A549 (cell line): ENCODE measurements around the gene NRXN3. TPM values are rescaled to one million over a fixed set of nuclear protein-coding genes. Genes with fewer than 3 reads are reported as not detected.

Experiments used
- ATAC-seq, 2 experiments: fragments of 200-7000 bp in 1 of 2; fragments of >200 bp in 1 of 2; cut with Nextera tagmentation in 1 of 2; cut with Tn5 transposase in 1 of 2; 3 replicates each; pipeline versions ENCODE4 v1.8.0 to v1.9.1; 2018 to 2020; ENCODE audit warnings: mild to moderate bottlenecking in 1 of 2, moderate library complexity in 1 of 2
- CTCF ChIA-PET: fragments of 300-600 bp; sonication (Branson Sonifier 250); formaldehyde crosslinking; extraction: SDS; loops from one replicate; lab custom pipeline; 2021; ENCODE audit warnings: antibody characterized with exemption, inconsistent platforms; lab: Yijun Ruan, JAX
- POLR2A ChIA-PET: fragments of 350-600 bp; formaldehyde crosslinking; extraction: SDS; loops from one replicate; lab custom pipeline; 2021; ENCODE audit warnings: antibody characterized with exemption, inconsistent platforms; lab: Yijun Ruan, JAX
- DNase-seq, 2 experiments: peaks; one replicate each; pipeline versions ENCODE4 v3.0.0 to v3.0.0-alpha.2; 2011 to 2016; ENCODE audit warnings: low read depth in 1 of 2, low spot score in 1 of 2
- FAIRE-seq: peaks from 2 replicates; lab custom pipeline; 2011; peaks lifted over from hg19 to GRCh38; lab: Jason Lieb, UNC
- H3K27ac ChIP-seq, 2 experiments: fragments of >200 bp; sonication (Bioruptor Twin); formaldehyde crosslinking; 3 replicates each; pipeline ENCODE4 v1.5.1; 2016 to 2017
- H3K4me1 ChIP-seq: fragments of >200 bp; sonication (Bioruptor Twin); formaldehyde crosslinking; 3 replicates; pipeline ENCODE4 v1.6.1; 2016
- H3K4me2 ChIP-seq: fragments of >200 bp; sonication (Bioruptor Twin); formaldehyde crosslinking; 3 replicates; pipeline ENCODE4 v1.6.1; 2016
- H3K4me3 ChIP-seq: fragments of >200 bp; sonication (Bioruptor Twin); formaldehyde crosslinking; 3 replicates; pipeline ENCODE4 v1.5.1; 2016
- H3K9me3 ChIP-seq: fragments of >200 bp; sonication (Bioruptor Twin); formaldehyde crosslinking; 3 replicates; pipeline ENCODE4 v1.6.1; 2016
- ATOH8 ChIP-seq: fragments of 250-450 bp; sonication (Bioruptor Pico); IDR thresholded peaks from 2 replicates; pipeline ENCODE4 v1.5.0; 2020; ENCODE audit warnings: low read depth, mild to moderate bottlenecking, moderate library complexity
- BHLHE40 ChIP-seq: IDR thresholded peaks from 2 replicates; pipeline ENCODE4 v1.6.1; 2012; ENCODE audit warnings: low read depth, low read length, inconsistent platforms
- CBX8 ChIP-seq: fragments of 200-600 bp; sonication (generic); IDR thresholded peaks from 2 replicates; pipeline ENCODE4 v1.6.1; 2016
- E2F6 ChIP-seq: IDR thresholded peaks from 2 replicates; pipeline ENCODE4 v1.6.1; 2012; ENCODE audit warnings: low read depth, borderline replicate concordance
- EHF ChIP-seq: fragments of 250-450 bp; sonication (Bioruptor Pico); IDR thresholded peaks from 2 replicates; pipeline ENCODE4 v1.5.0; 2020; ENCODE audit warnings: mild to moderate bottlenecking
- FOSB ChIP-seq: fragments of 250-450 bp; sonication (Bioruptor Pico); IDR thresholded peaks from 2 replicates; pipeline ENCODE4 v1.5.0; 2020; ENCODE audit warnings: mild to moderate bottlenecking, moderate library complexity
- FOSL2 ChIP-seq, 2 experiments: fragments of 450-650 bp in 1 of 2; fragments of >200 bp in 1 of 2; sonication (Bioruptor Twin) in 1 of 2; formaldehyde crosslinking; IDR thresholded peaks; 2 replicates each; pipeline versions ENCODE4 v1.5.0 to v1.6.1; 2016 to 2020; ENCODE audit warnings: mild to moderate bottlenecking in 1 of 2, moderate library complexity in 1 of 2
- FOXS1 ChIP-seq: fragments of 250-450 bp; sonication (Bioruptor Pico); IDR thresholded peaks from 2 replicates; pipeline ENCODE4 v1.5.0; 2020; ENCODE audit warnings: mild to moderate bottlenecking, moderate library complexity
- GATA3 ChIP-seq: IDR thresholded peaks from 2 replicates; pipeline ENCODE4 v1.6.1; 2012; ENCODE audit warnings: borderline replicate concordance
- HDAC2 ChIP-seq: fragments of 200-600 bp; sonication (generic); IDR thresholded peaks from 2 replicates; pipeline ENCODE4 v1.6.1; 2016
- HES2 ChIP-seq: fragments of >200 bp; sonication (Bioruptor Twin); formaldehyde crosslinking; IDR thresholded peaks from 2 replicates; pipeline ENCODE4 v1.6.1; 2016
- HOXB13 ChIP-seq: fragments of 250-450 bp; sonication (Bioruptor Pico); IDR thresholded peaks from 2 replicates; pipeline ENCODE4 v1.5.0; 2020; ENCODE audit warnings: low read depth, mild to moderate bottlenecking, moderate library complexity
- KDM1A ChIP-seq: fragments of 200-600 bp; sonication (generic); IDR thresholded peaks from 2 replicates; pipeline ENCODE4 v1.6.1; 2016; ENCODE audit warnings: low read depth, mild to moderate bottlenecking
- KDM5A ChIP-seq: fragments of 200-600 bp; sonication (generic); IDR thresholded peaks from 2 replicates; pipeline ENCODE4 v1.6.1; 2016; ENCODE audit warnings: antibody characterized with exemption, mild to moderate bottlenecking
- NPAS2 ChIP-seq: fragments of 250-450 bp; sonication (Bioruptor Pico); IDR thresholded peaks from 2 replicates; pipeline ENCODE4 v1.8.0; 2022; ENCODE audit warnings: mild to moderate bottlenecking, moderate library complexity, borderline replicate concordance
- NR3C1 ChIP-seq: fragments of >200 bp; sonication (Bioruptor Twin); formaldehyde crosslinking; IDR thresholded peaks from 3 replicates; pipeline ENCODE4 v1.6.1; 2017
- RAD21 ChIP-seq, 2 experiments: fragments of >200 bp in 1 of 2; sonication (Bioruptor Twin) in 1 of 2; formaldehyde crosslinking in 1 of 2; IDR thresholded peaks in 1 of 2; conservative IDR thresholded peaks in 1 of 2; 2 replicates in 1 of 2; 3 replicates in 1 of 2; pipeline ENCODE4 v1.6.1; 2012 to 2018; ENCODE audit warnings: inconsistent platforms in 1 of 2
- RARB ChIP-seq: fragments of 250-450 bp; sonication (Bioruptor Pico); IDR thresholded peaks from 2 replicates; pipeline ENCODE4 v1.8.0; 2021; ENCODE audit warnings: mild to moderate bottlenecking, moderate library complexity
- SREBF2 ChIP-seq: fragments of 450-650 bp; IDR thresholded peaks from 2 replicates; pipeline ENCODE4 v1.6.1; 2014; ENCODE audit warnings: mild to moderate bottlenecking, moderate library complexity
- TFCP2L1 ChIP-seq: fragments of 250-450 bp; sonication (Bioruptor Pico); IDR thresholded peaks from 2 replicates; pipeline ENCODE4 v1.5.0; 2021; ENCODE audit warnings: mild to moderate bottlenecking
- TP53 ChIP-seq: fragments of 250-450 bp; sonication (Bioruptor Pico); IDR thresholded peaks from 2 replicates; pipeline ENCODE4 v1.5.0; 2021; ENCODE audit warnings: mild to moderate bottlenecking, moderate library complexity
- ZC3H11A ChIP-seq: fragments of 450-650 bp; IDR thresholded peaks from 2 replicates; pipeline ENCODE4 v1.6.1; 2014; ENCODE audit warnings: antibody characterized with exemption, mild to moderate bottlenecking
- ZFP36 ChIP-seq: fragments of 450-650 bp; IDR thresholded peaks from 2 replicates; pipeline ENCODE4 v1.6.1; 2014; ENCODE audit warnings: borderline replicate concordance; ENCODE audit not compliant: partially characterized antibody
- ZNF302 ChIP-seq: fragments of 250-450 bp; sonication (Bioruptor Pico); IDR thresholded peaks from 2 replicates; pipeline ENCODE4 v1.9.0; 2021; ENCODE audit warnings: inconsistent platforms, mild to moderate bottlenecking, moderate library complexity
- ZSCAN20 ChIP-seq: fragments of 250-450 bp; sonication (Bioruptor Pico); IDR thresholded peaks from 2 replicates; pipeline ENCODE4 v1.8.0; 2022; ENCODE audit warnings: mild to moderate bottlenecking, moderate library complexity
- WGBS: methylation state at CpG from one replicate; pipeline ENCODE4 v1.1.6; 2017; ENCODE audit errors: missing lambda C conversion rate; 5-methylcytosine and 5-hydroxymethylcytosine counted together
- polyA plus RNA-seq, 4 experiments: library from polyadenylated mRNA; depleted of rRNA in 3 of 4; stranded (reverse); fragments of >200 nt; fragmentation: RNase III in 1 of 4; extraction: RNeasy Plus Mini Kit Qiagen cat#74134 plus additional on column Dnase treatment in 1 of 4; gene quantifications; 2 replicates in 3 of 4; 3 replicates in 1 of 4; pipeline ENCODE4 v1.2.3, GENCODE V29; 2011 to 2017
- TF ChIP-seq, protein P1 (sequence below): fragments of 200-600 bp; sonication (generic); IDR thresholded peaks from 2 replicates; pipeline ENCODE4 v1.6.1; 2016; ENCODE audit warnings: antibody characterized with exemption, mild to moderate bottlenecking, moderate library complexity
- TF ChIP-seq, protein P2 (sequence below): fragments of 250-450 bp; sonication (Bioruptor Pico); IDR thresholded peaks from 2 replicates; pipeline ENCODE4 v1.5.0; 2021; ENCODE audit warnings: mild to moderate bottlenecking, moderate library complexity, borderline replicate concordance

Gene NRXN3
- polyA plus RNA-seq, 2 of the 4 experiments (the other 2 are of a cell fraction): 0.62 to 2.3 TPM

- ATAC-seq (no peak), DNase-seq (no peak), FAIRE-seq (no peak)
- ChIA-PET CTCF (no interaction called here), POLR2A (no interaction called here)
- TF ChIP-seq HOXB13 (no peak), E2F6 (no peak), HES2 (no peak), NPAS2 (CRISPR knock-in tag) (no peak), RARB (CRISPR knock-in tag) (no peak), KDM1A (no peak), CBX8 (no peak)
- Histone ChIP-seq H3K27ac (no peak overlapping the region), H3K4me2 (no peak overlapping the region), H3K9me3 (no peaks in the 10 kb centered on the region), H3K4me1 (no peaks in the 10 kb centered on the region), H3K4me3 (no peak overlapping the region)
Measured at GRCh38 chr14:79204591-79204990, 1034.4 kb downstream of the NRXN3 start.

GRCh38 chr14:79209418-79209817, 1039.2 kb downstream of the NRXN3 start:
- H3K4me1 ChIP-seq: no peaks in the 10 kb centered on the region
- CTCF ChIA-PET: no interaction called here
- H3K9me3 ChIP-seq: no peaks in the 10 kb centered on the region
- no peak overlapping the region for H3K4me3 ChIP-seq
- no peak overlapping the region for H3K27ac ChIP-seq
- no peak for TF ChIP-seq HOXB13
- TF ChIP-seq KDM5A: no peak
- TF ChIP-seq RAD21 (conservative IDR thresholded peaks at IDR 0.05 in 1 of 2, IDR thresholded peaks at IDR 0.05 in 1 of 2): no peak
- no peak for TF ChIP-seq ZFP36
- TF ChIP-seq FOSL2 (IDR thresholded peaks at IDR 0.05): no peak
- TF ChIP-seq FOSL2 (CRISPR knock-in tag; IDR thresholded peaks at IDR 0.05): no peak
- TF ChIP-seq HDAC2: no peak
- TF ChIP-seq ZSCAN20 (CRISPR knock-in tag): no peak
- TF ChIP-seq, protein P1, sequence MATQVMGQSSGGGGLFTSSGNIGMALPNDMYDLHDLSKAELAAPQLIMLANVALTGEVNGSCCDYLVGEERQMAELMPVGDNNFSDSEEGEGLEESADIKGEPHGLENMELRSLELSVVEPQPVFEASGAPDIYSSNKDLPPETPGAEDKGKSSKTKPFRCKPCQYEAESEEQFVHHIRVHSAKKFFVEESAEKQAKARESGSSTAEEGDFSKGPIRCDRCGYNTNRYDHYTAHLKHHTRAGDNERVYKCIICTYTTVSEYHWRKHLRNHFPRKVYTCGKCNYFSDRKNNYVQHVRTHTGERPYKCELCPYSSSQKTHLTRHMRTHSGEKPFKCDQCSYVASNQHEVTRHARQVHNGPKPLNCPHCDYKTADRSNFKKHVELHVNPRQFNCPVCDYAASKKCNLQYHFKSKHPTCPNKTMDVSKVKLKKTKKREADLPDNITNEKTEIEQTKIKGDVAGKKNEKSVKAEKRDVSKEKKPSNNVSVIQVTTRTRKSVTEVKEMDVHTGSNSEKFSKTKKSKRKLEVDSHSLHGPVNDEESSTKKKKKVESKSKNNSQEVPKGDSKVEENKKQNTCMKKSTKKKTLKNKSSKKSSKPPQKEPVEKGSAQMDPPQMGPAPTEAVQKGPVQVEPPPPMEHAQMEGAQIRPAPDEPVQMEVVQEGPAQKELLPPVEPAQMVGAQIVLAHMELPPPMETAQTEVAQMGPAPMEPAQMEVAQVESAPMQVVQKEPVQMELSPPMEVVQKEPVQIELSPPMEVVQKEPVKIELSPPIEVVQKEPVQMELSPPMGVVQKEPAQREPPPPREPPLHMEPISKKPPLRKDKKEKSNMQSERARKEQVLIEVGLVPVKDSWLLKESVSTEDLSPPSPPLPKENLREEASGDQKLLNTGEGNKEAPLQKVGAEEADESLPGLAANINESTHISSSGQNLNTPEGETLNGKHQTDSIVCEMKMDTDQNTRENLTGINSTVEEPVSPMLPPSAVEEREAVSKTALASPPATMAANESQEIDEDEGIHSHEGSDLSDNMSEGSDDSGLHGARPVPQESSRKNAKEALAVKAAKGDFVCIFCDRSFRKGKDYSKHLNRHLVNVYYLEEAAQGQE: no peak
- no peak for TF ChIP-seq RARB (CRISPR knock-in tag)
- TF ChIP-seq TFCP2L1: no peak
- no peak for TF ChIP-seq BHLHE40
- no peak for TF ChIP-seq TP53
- TF ChIP-seq ATOH8 (CRISPR knock-in tag): no peak
- DNase-seq (no peak), FAIRE-seq (no peak), ATAC-seq (no peak)
- WGBS: 14% methylated on average over 2 of the region's 2 CpGs
- no peak overlapping the region for H3K4me2 ChIP-seq
- POLR2A ChIA-PET: no interaction called here

GRCh38 chr14:79225815-79226214, 1055.6 kb downstream of the NRXN3 start:
- FAIRE-seq: no peak
- no peaks in the 10 kb centered on the region for H3K9me3 ChIP-seq
- H3K4me2 ChIP-seq: no peak overlapping the region
- ATAC-seq: no peak
- CTCF ChIA-PET: interaction anchor here (0.5 kb wide), 1 partner anchor 129 kb away, joined by 4 read pairs; no protein-coding TSS in a partner anchor
- no peak overlapping the region for H3K27ac ChIP-seq
- H3K4me1 ChIP-seq: no peaks in the 10 kb centered on the region
- H3K4me3 ChIP-seq: no peak overlapping the region
- POLR2A ChIA-PET: no interaction called here
- DNase-seq: no peak
- WGBS: 10% methylated on average over 3 of the region's 3 CpGs
- no peak for TF ChIP-seq FOSB (CRISPR knock-in tag)
- TF ChIP-seq ZFP36: no peak
- no peak for TF ChIP-seq ZNF302 (CRISPR knock-in tag)
- no peak for TF ChIP-seq ATOH8 (CRISPR knock-in tag)
- TF ChIP-seq EHF (CRISPR knock-in tag): no peak
- no peak for TF ChIP-seq FOXS1 (CRISPR knock-in tag)
- TF ChIP-seq TFCP2L1: no peak
- TF ChIP-seq SREBF2: no peak
- no peak for TF ChIP-seq FOSL2 (IDR thresholded peaks at IDR 0.05)
- TF ChIP-seq FOSL2 (CRISPR knock-in tag; IDR thresholded peaks at IDR 0.05): no peak
- no peak for TF ChIP-seq NR3C1
- no peak for TF ChIP-seq ZC3H11A
- no peak for TF ChIP-seq GATA3
- TF ChIP-seq, protein P2, sequence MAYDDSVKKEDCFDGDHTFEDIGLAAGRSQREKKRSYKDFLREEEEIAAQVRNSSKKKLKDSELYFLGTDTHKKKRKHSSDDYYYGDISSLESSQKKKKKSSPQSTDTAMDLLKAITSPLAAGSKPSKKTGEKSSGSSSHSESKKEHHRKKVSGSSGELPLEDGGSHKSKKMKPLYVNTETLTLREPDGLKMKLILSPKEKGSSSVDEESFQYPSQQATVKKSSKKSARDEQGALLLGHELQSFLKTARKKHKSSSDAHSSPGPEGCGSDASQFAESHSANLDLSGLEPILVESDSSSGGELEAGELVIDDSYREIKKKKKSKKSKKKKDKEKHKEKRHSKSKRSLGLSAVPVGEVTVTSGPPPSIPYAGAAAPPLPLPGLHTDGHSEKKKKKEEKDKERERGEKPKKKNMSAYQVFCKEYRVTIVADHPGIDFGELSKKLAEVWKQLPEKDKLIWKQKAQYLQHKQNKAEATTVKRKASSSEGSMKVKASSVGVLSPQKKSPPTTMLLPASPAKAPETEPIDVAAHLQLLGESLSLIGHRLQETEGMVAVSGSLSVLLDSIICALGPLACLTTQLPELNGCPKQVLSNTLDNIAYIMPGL (CRISPR knock-in tag): no peak
- no peak for TF ChIP-seq HDAC2
